Measurements from ENCODE around the gene PRDM10. TPM values are rescaled to one million over a fixed set of nuclear protein-coding genes. Genes with fewer than 3 reads are reported as not detected.

Gene PRDM10
- total RNA-seq, 1 experiment from 2014 or later: 18.9 TPM

DNA sequence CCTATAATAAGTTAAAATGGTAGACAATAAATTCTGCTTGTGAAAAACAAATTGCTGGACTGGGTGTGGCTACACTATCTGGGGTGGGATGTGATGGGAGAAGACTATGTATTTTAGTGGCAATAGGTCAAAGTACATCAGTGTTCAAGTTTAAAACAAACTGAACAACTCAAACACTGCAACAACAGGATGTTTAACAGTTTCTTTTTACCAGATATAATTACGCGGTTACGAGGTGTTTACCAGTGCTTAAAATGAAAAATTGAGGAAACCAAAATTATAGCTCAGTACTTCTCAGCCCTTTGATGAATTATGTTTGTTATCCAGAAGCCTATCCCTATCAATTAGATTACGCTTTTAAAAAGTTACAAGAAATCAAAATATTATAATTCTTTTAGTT, 3.2 kb downstream of the PRDM10 start:
- Mint-ChIP-seq H3K27me3 (ENCODE audit: low read depth) (no peaks in the 10 kb centered on the region), H3K27ac (peak overlapping the region; percentile 40; the same call in 1 of the 2 replicates), H3K4me1 (peaks cover 48% of the 10 kb centered on the region), H3K4me3 (no peak overlapping the region), H3K9me3 (no peaks in the 10 kb centered on the region), H3K36me3 (peaks cover 19% of the 10 kb centered on the region)
- CTCF ChIA-PET: no interaction called here
- TF ChIP-seq HMGA2 (CRISPR knock-in tag; IDR thresholded peaks at IDR 0.05) (no peak), TCF7 (CRISPR knock-in tag; IDR thresholded peaks at IDR 0.05; ENCODE audit: low read depth) (no peak), GABPB1 (CRISPR knock-in tag; IDR thresholded peaks at IDR 0.05) (peak; percentile 64; the same call in 1 of the 2 replicates), EMX1 (CRISPR knock-in tag; IDR thresholded peaks at IDR 0.05) (no peak), SMAD3 (CRISPR knock-in tag; IDR thresholded peaks at IDR 0.05; ENCODE audit: borderline replicate concordance) (no peak)
- TF ChIP-seq, protein P1, sequence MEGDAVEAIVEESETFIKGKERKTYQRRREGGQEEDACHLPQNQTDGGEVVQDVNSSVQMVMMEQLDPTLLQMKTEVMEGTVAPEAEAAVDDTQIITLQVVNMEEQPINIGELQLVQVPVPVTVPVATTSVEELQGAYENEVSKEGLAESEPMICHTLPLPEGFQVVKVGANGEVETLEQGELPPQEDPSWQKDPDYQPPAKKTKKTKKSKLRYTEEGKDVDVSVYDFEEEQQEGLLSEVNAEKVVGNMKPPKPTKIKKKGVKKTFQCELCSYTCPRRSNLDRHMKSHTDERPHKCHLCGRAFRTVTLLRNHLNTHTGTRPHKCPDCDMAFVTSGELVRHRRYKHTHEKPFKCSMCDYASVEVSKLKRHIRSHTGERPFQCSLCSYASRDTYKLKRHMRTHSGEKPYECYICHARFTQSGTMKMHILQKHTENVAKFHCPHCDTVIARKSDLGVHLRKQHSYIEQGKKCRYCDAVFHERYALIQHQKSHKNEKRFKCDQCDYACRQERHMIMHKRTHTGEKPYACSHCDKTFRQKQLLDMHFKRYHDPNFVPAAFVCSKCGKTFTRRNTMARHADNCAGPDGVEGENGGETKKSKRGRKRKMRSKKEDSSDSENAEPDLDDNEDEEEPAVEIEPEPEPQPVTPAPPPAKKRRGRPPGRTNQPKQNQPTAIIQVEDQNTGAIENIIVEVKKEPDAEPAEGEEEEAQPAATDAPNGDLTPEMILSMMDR (IDR thresholded peaks at IDR 0.05): no peak
- TF ChIP-seq, protein P2, sequence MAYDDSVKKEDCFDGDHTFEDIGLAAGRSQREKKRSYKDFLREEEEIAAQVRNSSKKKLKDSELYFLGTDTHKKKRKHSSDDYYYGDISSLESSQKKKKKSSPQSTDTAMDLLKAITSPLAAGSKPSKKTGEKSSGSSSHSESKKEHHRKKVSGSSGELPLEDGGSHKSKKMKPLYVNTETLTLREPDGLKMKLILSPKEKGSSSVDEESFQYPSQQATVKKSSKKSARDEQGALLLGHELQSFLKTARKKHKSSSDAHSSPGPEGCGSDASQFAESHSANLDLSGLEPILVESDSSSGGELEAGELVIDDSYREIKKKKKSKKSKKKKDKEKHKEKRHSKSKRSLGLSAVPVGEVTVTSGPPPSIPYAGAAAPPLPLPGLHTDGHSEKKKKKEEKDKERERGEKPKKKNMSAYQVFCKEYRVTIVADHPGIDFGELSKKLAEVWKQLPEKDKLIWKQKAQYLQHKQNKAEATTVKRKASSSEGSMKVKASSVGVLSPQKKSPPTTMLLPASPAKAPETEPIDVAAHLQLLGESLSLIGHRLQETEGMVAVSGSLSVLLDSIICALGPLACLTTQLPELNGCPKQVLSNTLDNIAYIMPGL (CRISPR knock-in tag; IDR thresholded peaks at IDR 0.05): no peak
- DNase-seq (ENCODE audit: low spot score) (no peak), ATAC-seq (no peak)
- POLR2A ChIA-PET: no interaction called here

DNA sequence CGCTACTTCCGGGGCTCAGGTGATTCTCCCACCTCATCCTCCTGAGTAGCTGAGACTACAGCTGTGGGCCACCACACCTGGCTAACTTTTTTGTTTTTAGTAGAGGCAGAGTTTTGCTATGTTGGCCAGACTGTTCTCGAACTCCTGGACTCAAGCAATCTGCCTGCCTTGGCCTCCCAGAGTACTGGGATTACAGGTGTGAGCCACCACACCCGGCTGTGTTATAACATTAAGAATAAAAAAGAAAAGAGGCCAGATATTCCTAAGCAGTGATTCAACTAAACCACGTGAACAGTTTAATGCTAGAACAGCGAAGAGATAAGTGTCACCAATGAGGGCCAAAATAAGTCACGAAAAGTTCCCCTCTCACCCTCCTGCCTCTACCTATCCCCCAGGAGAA, 3.7 kb downstream of the PRDM10 start:
- ATAC-seq (no peak), DNase-seq (ENCODE audit: low spot score) (no peak)
- POLR2A ChIA-PET: no interaction called here
- H3K4me1 Mint-ChIP-seq: peaks cover 48% of the 10 kb centered on the region
- H3K27me3 Mint-ChIP-seq (ENCODE audit: low read depth): no peaks in the 10 kb centered on the region
- no peak for TF ChIP-seq IRF2 (CRISPR knock-in tag; IDR thresholded peaks at IDR 0.05; ENCODE audit: borderline replicate concordance, low read depth)
- TF ChIP-seq, protein P3, sequence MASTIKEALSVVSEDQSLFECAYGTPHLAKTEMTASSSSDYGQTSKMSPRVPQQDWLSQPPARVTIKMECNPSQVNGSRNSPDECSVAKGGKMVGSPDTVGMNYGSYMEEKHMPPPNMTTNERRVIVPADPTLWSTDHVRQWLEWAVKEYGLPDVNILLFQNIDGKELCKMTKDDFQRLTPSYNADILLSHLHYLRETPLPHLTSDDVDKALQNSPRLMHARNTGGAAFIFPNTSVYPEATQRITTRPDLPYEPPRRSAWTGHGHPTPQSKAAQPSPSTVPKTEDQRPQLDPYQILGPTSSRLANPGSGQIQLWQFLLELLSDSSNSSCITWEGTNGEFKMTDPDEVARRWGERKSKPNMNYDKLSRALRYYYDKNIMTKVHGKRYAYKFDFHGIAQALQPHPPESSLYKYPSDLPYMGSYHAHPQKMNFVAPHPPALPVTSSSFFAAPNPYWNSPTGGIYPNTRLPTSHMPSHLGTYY (CRISPR knock-in tag; IDR thresholded peaks at IDR 0.05): no peak
- no peak for TF ChIP-seq GTF2I (CRISPR knock-in tag; conservative IDR thresholded peaks at IDR 0.05)
- no peak for TF ChIP-seq NFYB (CRISPR knock-in tag; conservative IDR thresholded peaks at IDR 0.05; ENCODE audit: low read depth)
- no peaks in the 10 kb centered on the region for H3K9me3 Mint-ChIP-seq
- no peak overlapping the region for H3K27ac Mint-ChIP-seq
- H3K4me3 Mint-ChIP-seq: no peak overlapping the region
- CTCF ChIA-PET: no interaction called here
- H3K36me3 Mint-ChIP-seq: peaks cover 19% of the 10 kb centered on the region

DNA sequence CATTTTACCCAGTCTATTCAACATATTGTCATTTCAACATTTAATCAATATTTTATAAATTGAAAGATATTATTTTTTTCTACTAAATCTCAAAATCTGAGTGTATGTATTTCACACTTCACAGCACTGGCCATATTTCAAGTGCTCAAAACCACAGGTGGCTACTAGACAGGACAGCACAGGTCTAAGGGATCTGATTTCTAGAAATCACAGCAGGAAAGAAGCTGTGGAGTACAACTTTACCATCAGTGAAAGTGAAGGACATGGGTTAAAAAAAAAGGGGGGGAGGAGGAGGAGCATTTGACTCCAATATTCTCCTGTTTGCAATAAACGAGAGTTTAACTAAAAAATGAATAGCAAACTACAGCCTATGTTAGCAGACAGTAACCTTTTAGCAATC, 4.5 kb downstream of the PRDM10 start:
- H3K4me1 Mint-ChIP-seq: peaks cover 43% of the 10 kb centered on the region
- no peak overlapping the region for H3K4me3 Mint-ChIP-seq
- no peak overlapping the region for H3K27ac Mint-ChIP-seq
- POLR2A ChIA-PET: no interaction called here
- DNase-seq (ENCODE audit: low spot score): no peak
- H3K9me3 Mint-ChIP-seq: no peaks in the 10 kb centered on the region
- no peaks in the 10 kb centered on the region for H3K27me3 Mint-ChIP-seq (ENCODE audit: low read depth)
- no peak for ATAC-seq
- CTCF ChIA-PET: interaction anchor here (0.8 kb wide), 1 partner anchor 134 kb away, joined by 3 read pairs; no protein-coding TSS in a partner anchor
- H3K36me3 Mint-ChIP-seq: peaks cover 19% of the 10 kb centered on the region
- no peak for TF ChIP-seq CBFB (CRISPR knock-in tag; IDR thresholded peaks at IDR 0.05; ENCODE audit: low read depth)
- TF ChIP-seq ZNF671 (CRISPR knock-in tag; IDR thresholded peaks at IDR 0.05): no peak
- TF ChIP-seq, protein P4, sequence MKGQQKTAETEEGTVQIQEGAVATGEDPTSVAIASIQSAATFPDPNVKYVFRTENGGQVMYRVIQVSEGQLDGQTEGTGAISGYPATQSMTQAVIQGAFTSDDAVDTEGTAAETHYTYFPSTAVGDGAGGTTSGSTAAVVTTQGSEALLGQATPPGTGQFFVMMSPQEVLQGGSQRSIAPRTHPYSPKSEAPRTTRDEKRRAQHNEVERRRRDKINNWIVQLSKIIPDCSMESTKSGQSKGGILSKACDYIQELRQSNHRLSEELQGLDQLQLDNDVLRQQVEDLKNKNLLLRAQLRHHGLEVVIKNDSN (CRISPR knock-in tag; IDR thresholded peaks at IDR 0.05): no peak
- no peak for TF ChIP-seq SMAD4 (CRISPR knock-in tag; IDR thresholded peaks at IDR 0.05)
- no peak for TF ChIP-seq ELF4 (CRISPR knock-in tag; IDR thresholded peaks at IDR 0.05; ENCODE audit: low read depth)
- TF ChIP-seq, protein P3 (CRISPR knock-in tag; IDR thresholded peaks at IDR 0.05): no peak
- TF ChIP-seq, protein P5, sequence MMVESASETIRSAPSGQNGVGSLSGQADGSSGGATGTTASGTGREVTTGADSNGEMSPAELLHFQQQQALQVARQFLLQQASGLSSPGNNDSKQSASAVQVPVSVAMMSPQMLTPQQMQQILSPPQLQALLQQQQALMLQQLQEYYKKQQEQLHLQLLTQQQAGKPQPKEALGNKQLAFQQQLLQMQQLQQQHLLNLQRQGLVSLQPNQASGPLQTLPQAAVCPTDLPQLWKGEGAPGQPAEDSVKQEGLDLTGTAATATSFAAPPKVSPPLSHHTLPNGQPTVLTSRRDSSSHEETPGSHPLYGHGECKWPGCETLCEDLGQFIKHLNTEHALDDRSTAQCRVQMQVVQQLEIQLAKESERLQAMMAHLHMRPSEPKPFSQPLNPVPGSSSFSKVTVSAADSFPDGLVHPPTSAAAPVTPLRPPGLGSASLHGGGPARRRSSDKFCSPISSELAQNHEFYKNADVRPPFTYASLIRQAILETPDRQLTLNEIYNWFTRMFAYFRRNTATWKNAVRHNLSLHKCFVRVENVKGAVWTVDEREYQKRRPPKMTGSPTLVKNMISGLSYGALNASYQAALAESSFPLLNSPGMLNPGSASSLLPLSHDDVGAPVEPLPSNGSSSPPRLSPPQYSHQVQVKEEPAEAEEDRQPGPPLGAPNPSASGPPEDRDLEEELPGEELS (CRISPR knock-in tag; IDR thresholded peaks at IDR 0.05): no peak
- TF ChIP-seq MYBL2 (CRISPR knock-in tag; IDR thresholded peaks at IDR 0.05): no peak
- no peak for TF ChIP-seq HMGA2 (CRISPR knock-in tag; IDR thresholded peaks at IDR 0.05)
- TF ChIP-seq GABPB1 (CRISPR knock-in tag; IDR thresholded peaks at IDR 0.05): no peak
- TF ChIP-seq, protein P6, sequence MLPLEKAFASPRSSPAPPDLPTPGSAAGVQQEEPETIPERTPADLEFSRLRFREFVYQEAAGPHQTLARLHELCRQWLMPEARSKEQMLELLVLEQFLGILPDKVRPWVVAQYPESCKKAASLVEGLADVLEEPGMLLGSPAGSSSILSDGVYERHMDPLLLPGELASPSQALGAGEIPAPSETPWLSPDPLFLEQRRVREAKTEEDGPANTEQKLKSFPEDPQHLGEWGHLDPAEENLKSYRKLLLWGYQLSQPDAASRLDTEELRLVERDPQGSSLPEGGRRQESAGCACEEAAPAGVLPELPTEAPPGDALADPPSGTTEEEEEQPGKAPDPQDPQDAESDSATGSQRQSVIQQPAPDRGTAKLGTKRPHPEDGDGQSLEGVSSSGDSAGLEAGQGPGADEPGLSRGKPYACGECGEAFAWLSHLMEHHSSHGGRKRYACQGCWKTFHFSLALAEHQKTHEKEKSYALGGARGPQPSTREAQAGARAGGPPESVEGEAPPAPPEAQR (CRISPR knock-in tag; IDR thresholded peaks at IDR 0.05): no peak
- TF ChIP-seq, protein P7, sequence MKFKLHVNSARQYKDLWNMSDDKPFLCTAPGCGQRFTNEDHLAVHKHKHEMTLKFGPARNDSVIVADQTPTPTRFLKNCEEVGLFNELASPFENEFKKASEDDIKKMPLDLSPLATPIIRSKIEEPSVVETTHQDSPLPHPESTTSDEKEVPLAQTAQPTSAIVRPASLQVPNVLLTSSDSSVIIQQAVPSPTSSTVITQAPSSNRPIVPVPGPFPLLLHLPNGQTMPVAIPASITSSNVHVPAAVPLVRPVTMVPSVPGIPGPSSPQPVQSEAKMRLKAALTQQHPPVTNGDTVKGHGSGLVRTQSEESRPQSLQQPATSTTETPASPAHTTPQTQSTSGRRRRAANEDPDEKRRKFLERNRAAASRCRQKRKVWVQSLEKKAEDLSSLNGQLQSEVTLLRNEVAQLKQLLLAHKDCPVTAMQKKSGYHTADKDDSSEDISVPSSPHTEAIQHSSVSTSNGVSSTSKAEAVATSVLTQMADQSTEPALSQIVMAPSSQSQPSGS (CRISPR knock-in tag; IDR thresholded peaks at IDR 0.05; ENCODE audit: borderline replicate concordance, low read depth): no peak
